Skeletal muscle satellite cell (primary cell): ENCODE results near the gene KIF21B.

ENCODE experiments used
- H3K27me3 ChIP-seq: 2 replicates; pipeline ENCODE4 v1.7.0; 2013; ENCODE audit warnings: low read length; ENCODE audit not compliant: control insufficient read depth, insufficient read depth
- H3K36me3 ChIP-seq: 2 replicates; pipeline ENCODE4 v1.7.0; 2013; ENCODE audit warnings: mild to moderate bottlenecking, control low read depth, low read length; ENCODE audit not compliant: insufficient read depth
- H3K4me1 ChIP-seq: 2 replicates; pipeline ENCODE4 v1.7.0; 2013; ENCODE audit warnings: low read length; ENCODE audit not compliant: control insufficient read depth, insufficient read depth
- H3K4me2 ChIP-seq: 2 replicates; pipeline ENCODE4 v1.7.0; 2013; ENCODE audit warnings: mild to moderate bottlenecking, low read length
- H3K4me3 ChIP-seq: 2 replicates; pipeline ENCODE4 v1.7.0; 2013; ENCODE audit warnings: low read length
- H3K9ac ChIP-seq: 2 replicates; pipeline ENCODE4 v1.7.0; 2013; ENCODE audit warnings: mild to moderate bottlenecking, low read depth, low read length, moderate library complexity
- H3K9me3 ChIP-seq: replicated peaks from 2 replicates; pipeline ENCODE4 v1.7.0; 2013; ENCODE audit warnings: mild to moderate bottlenecking, control low read depth, low read length

Gene KIF21B

DNA sequence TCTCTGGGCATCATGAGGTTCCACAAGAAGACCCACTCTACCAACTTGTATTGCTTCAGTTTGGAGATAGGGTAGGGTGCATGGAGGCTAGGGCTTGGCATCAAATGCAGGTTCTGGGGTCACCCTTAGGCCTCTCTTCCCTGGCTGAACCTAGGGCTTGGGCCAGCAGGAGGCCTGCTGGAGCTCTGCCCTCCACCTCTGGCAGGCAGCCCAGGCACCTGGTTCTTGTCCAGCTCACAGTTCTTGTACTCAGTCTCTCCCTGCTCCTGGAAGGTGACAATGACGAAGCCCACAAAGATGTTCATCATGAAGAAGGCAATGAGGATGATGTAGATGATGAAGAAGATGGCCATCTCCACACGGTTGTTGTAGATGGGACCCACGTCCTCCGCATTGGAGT, 37.5 kb upstream of the KIF21B start:
- Histone ChIP-seq H3K9me3 (no peaks in the 10 kb centered on the region), H3K36me3 (no peaks in the 10 kb centered on the region), H3K9ac (no peak overlapping the region), H3K4me1 (no peaks in the 10 kb centered on the region), H3K4me3 (no peak overlapping the region), H3K4me2 (no peak overlapping the region), H3K27me3 (peaks cover 81% of the 10 kb centered on the region)

DNA sequence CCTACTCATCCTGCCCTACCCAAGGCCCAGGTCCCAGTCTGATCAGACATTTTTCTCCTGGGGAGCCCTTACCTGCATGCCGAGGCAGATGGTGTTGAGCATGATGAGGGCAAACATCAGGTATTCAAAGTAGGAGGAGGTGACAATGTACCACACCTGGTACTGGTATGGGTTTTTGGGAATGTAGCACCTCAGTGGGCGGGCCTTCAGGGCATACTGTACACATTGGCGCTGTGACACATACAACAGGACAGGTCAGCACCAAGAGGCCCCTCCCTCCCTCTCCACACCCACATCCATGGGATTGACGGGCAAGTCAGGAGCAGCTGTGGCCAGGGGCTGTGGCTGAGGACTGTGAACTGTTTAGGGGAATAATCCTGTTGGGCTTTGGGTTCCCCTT, 37.1 kb upstream of the KIF21B start:
- H3K4me3 ChIP-seq, result no peak overlapping the region
- no peaks in the 10 kb centered on the region for H3K36me3 ChIP-seq
- H3K4me1 ChIP-seq, result no peaks in the 10 kb centered on the region
- no peak overlapping the region for H3K4me2 ChIP-seq
- H3K9ac ChIP-seq, result no peak overlapping the region
- H3K9me3 ChIP-seq, result no peaks in the 10 kb centered on the region
- peaks cover 81% of the 10 kb centered on the region for H3K27me3 ChIP-seq

DNA sequence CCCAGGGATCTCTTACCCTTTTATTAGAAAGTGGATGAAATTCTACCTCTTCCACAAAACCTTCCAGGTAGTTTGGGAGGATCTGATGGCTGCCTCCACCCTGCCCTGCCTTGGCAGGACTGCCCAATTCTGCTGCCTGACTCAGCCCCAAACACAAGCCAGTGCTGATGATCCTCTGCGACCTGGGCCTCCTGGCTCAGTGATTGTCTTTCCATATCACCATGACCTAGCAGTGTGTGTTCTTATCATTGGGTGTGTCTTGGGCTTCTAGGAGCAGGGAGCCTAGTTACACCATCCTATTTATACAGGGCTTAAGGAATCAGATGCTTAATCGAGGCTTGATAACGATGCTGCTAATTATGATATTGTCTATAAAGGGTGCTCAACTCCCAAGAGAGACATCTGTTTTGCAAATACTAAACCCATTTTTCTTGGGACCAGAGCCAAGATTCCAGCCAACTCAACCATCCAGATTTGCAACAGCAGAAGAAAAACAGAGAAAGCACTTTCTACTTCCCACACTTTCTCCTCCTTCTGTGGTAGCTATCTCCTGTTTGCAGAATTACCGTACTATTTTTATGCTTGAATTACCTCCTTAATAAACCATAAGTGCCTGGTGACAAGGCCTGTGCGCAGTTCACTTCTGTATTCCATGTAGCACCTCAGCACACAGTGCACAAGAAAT, 36.5 kb upstream of the KIF21B start:
- Histone ChIP-seq H3K36me3 (no peaks in the 10 kb centered on the region), H3K27me3 (peaks cover 83% of the 10 kb centered on the region), H3K4me3 (no peak overlapping the region), H3K9me3 (no peaks in the 10 kb centered on the region), H3K9ac (no peak overlapping the region), H3K4me2 (no peak overlapping the region), H3K4me1 (no peaks in the 10 kb centered on the region)

DNA sequence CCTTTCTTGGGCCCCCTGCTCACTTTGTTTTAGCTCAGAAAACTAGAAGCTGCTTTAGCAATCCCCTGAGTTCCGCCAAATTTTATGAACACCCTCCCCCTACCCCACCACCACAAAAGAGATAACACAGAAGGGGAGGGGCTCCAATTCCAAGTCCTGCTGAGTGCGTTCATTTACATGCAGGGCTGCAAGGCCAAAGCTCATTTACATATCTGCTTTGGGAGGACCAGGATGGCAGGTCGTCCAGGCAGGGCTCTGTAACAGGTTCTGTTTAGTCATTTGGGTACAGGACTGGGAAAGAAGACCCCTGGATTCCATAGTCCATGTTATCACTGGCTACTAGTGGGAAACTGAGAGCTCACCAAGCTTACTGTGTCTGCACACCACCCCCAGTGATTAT, 35.9 kb upstream of the KIF21B start:
- no peak overlapping the region for H3K4me2 ChIP-seq
- H3K27me3 ChIP-seq, result peaks cover 82% of the 10 kb centered on the region
- H3K4me3 ChIP-seq, result no peak overlapping the region
- H3K9ac ChIP-seq, result no peak overlapping the region
- no peaks in the 10 kb centered on the region for H3K9me3 ChIP-seq
- no peaks in the 10 kb centered on the region for H3K4me1 ChIP-seq
- no peaks in the 10 kb centered on the region for H3K36me3 ChIP-seq

DNA sequence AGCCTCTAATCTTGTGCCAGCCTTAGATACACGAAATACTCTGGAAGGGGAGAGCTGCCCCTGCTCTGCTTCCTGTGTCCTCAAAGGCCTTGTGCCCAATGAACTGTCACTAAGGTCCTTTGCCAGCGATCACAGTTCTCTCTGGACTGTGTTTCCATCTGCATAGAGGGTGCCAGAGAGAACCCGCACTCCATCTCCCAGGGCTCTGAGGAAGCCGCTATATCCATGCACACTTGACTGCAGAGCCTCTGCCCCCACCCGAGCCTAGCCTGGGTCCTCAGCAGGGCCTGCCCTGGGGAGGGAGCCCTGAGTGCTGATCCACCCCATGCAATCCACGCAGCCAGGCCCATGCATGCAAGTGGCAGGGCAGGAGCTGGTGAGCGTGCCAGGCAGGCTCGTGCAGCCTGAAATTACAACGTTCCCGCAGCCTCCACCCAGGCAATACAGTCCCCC, 30.6 kb upstream of the KIF21B start:
- Histone ChIP-seq H3K9me3 (no peaks in the 10 kb centered on the region), H3K36me3 (no peaks in the 10 kb centered on the region), H3K4me3 (no peak overlapping the region), H3K4me2 (no peak overlapping the region), H3K4me1 (no peaks in the 10 kb centered on the region), H3K9ac (no peak overlapping the region), H3K27me3 (peaks cover 89% of the 10 kb centered on the region)

DNA sequence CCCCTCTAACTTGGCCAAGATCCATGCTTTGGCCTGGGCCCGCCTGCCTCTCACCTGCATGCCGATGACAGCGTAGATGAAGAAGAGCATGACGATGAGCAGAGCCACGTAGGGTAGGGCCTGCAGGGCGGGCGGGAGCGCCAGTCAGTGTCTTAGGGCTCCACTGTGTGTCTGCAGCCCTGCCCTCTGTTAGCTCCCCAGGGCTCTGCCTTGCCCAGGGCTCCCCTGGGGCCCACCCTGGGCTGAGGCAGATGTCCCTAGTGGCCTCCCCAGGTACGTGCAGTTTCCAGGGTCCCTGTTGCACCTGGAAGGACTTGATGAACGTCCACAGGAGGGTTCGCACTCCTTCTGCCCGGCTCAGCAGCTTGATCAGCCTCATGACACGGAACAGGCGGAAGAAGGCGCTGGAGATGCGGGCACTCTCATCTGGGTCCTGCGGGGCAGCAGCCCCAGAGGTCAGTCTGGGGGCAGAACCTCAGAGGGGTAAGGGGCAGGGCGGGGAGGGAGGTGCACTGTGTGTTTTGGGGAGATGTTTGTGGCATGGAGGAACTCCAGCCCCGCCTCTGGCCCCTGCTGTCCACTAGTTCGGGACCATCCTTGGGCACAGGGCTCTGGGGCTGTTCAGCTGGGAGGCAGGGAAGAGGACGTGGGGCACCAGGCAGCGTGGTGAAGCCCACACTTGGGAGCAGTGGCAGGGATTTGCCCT, 29.8 kb upstream of the KIF21B start:
- Histone ChIP-seq H3K4me1 (no peaks in the 10 kb centered on the region), H3K36me3 (no peaks in the 10 kb centered on the region), H3K27me3 (peaks cover 89% of the 10 kb centered on the region), H3K4me2 (no peak overlapping the region), H3K9ac (no peak overlapping the region), H3K4me3 (no peak overlapping the region), H3K9me3 (no peaks in the 10 kb centered on the region)

DNA sequence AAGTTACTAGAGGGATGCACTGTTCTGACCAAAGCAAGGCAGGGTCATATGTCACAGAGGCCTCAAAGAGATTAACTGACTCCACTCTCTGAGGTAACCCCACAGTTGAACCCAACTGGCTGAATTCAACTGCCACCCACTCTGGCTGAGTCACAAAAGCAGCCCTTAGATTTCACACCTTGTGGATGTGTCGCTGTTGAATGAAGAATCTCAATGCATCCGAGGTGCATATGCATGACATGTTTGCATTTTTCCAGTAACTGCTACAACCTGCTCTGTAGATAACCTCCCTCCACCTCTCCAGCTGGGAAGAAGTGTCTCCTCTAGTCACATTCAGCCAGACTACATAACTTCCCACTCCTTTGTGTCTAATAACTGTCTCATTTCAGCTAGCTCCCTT, 27.9 kb upstream of the KIF21B start:
- no peak overlapping the region for H3K9ac ChIP-seq
- H3K27me3 ChIP-seq, result peaks cover 90% of the 10 kb centered on the region
- no peak overlapping the region for H3K4me3 ChIP-seq
- no peaks in the 10 kb centered on the region for H3K36me3 ChIP-seq
- no peaks in the 10 kb centered on the region for H3K4me1 ChIP-seq
- H3K9me3 ChIP-seq, result no peaks in the 10 kb centered on the region
- H3K4me2 ChIP-seq, result no peak overlapping the region

DNA sequence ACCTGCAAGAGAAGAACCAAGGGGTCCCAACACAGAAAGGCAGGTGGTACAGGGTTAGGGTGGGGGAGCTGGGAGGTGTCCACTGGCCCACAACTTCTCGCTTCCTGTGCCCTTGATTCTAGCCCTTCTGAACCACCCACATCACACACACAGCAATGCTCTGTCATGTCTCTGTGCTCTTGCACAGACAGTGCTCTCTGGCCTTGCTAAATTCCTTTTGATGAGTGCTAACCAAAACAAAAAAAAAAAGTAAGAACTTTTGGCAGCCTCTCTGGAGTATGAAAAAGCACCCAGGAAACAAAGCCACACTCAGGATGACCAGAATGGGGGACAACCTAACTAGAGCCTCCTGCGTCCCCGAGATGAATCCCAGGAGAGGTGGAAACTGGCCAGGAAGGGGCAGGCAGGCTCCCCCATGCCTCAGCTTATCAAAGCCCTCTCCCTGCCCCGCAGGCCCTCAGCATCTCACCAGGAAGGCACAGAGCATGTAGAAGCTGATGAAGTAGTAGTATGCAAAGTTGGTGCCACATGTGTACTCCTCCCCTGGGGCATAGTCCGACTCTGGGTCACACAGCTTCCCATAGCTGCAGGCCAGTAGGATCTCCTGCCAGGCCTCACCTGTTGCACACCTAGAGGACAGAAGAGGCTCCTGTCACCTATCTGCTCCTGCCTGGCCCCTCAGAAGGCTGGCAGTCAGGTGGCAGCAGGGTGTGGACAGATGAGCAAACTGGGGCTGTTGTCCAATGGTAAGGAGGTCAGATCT, 27.2 kb upstream of the KIF21B start:
- Histone ChIP-seq H3K9ac (no peak overlapping the region), H3K36me3 (no peaks in the 10 kb centered on the region), H3K4me1 (no peaks in the 10 kb centered on the region), H3K9me3 (no peaks in the 10 kb centered on the region), H3K4me3 (no peak overlapping the region), H3K4me2 (no peak overlapping the region), H3K27me3 (peaks cover 83% of the 10 kb centered on the region)

DNA sequence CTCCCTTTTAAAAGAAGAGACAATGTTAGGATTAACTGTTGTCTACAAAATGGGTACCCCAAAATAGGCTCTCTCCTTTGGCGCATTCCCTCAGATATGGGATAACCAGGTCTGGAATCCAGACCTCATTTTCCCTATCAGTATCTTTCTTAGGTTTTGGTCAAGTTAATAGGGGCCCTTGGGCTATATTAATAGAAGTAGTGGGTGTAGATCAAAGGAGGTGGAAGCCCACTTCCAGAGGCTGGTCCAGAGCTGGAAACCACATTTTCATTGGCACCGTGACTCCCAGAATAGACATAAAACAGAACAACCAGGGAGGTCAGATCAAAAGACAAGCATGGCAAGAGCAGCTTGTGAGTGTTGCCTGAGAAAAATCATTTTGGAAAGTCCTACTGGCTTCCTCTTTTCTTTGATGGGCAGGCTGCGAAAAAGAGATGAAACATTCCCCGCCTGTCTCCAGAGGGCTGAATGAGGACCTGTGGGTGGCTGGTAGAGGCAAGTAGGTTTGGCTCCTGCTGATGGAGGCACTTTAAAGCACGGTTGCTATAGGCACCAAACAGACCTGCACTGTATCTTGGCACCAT, 25.8 kb upstream of the KIF21B start:
- Histone ChIP-seq H3K27me3 (peaks cover 76% of the 10 kb centered on the region), H3K9ac (no peak overlapping the region)

DNA sequence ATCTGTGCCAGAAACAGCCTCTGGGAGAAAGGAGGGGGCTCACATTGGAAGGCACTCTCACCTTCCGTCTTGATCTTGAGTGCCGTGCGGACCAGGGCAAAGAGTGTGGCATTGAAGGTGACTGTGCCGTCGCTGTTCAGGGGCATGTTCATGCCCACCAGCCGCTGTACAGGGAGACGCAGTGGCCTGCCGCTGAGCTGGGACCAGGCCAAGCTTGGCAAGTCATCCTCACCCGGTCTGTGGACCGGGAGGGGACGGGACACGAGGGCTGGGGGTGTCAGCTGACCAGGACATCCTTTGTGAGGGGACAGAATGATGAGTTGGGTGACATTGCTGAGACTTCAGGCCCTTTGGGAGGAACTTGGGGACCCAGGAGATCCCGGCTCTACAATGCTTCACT, 25.0 kb upstream of the KIF21B start:
- no peaks in the 10 kb centered on the region for H3K36me3 ChIP-seq
- H3K27me3 ChIP-seq, result peaks cover 72% of the 10 kb centered on the region
- H3K4me3 ChIP-seq, result no peak overlapping the region
- H3K9me3 ChIP-seq, result no peaks in the 10 kb centered on the region
- no peaks in the 10 kb centered on the region for H3K4me1 ChIP-seq
- H3K4me2 ChIP-seq, result no peak overlapping the region
- H3K9ac ChIP-seq, result no peak overlapping the region

More for the DNA sequence above, 25.8 kb upstream of the KIF21B start:
- no peak overlapping the region for H3K4me2 ChIP-seq
- H3K4me1 ChIP-seq, result no peaks in the 10 kb centered on the region
- no peak overlapping the region for H3K4me3 ChIP-seq
- H3K36me3 ChIP-seq, result no peaks in the 10 kb centered on the region
- H3K9me3 ChIP-seq, result no peaks in the 10 kb centered on the region

DNA sequence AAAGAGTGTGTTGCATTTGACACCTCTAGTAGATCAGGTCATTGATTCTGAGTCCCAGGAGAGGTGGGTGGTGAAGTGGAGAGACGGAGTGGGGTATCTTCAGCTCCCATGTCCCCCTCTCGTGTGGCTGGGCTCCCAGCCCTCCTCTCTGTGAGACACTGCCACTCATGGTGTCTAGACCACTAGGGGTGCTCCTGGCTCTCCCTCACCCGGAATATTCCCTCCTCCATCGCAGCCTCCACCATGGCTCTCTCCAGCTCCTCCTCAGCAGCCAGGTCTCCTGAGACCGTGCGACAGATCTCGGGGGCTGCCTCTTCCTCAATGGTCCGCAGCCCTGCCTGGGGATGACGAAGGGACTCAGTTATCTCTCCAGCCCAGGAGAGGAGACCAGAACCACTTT, 20.6 kb upstream of the KIF21B start:
- Histone ChIP-seq H3K9ac (no peak overlapping the region), H3K36me3 (no peaks in the 10 kb centered on the region), H3K4me2 (no peak overlapping the region)

More for the DNA sequence above, 20.6 kb upstream of the KIF21B start:
- H3K27me3 ChIP-seq, result peaks cover 47% of the 10 kb centered on the region
- no peaks in the 10 kb centered on the region for H3K9me3 ChIP-seq
- H3K4me1 ChIP-seq, result no peaks in the 10 kb centered on the region
- no peak overlapping the region for H3K4me3 ChIP-seq
